SU-DHL-6 (cell line): ENCODE measurements around the gene LMOD1.

Experiments
- H2AFZ ChIP-seq: fragments of 200-600 bp; sonication (generic); 2 replicates; pipeline ENCODE4 v1.6.1; 2014; ENCODE audit warnings: low read depth, mild to moderate bottlenecking, moderate library complexity, mixed read lengths, antibody characterized with exemption, low read length; ENCODE audit not compliant: severe bottlenecking
- H3F3A ChIP-seq: fragments of 200-600 bp; shearing (Covaris generic); 2 replicates; pipeline ENCODE4 v1.6.0; 2016; ENCODE audit warnings: antibody characterized with exemption, mild to moderate bottlenecking; ENCODE audit not compliant: insufficient read depth
- H3K27ac ChIP-seq: fragments of 200-600 bp; sonication (generic); 2 replicates; pipeline ENCODE4 v1.5.1; 2016; ENCODE audit warnings: low read depth, mild to moderate bottlenecking, low read length, moderate library complexity, mixed read lengths
- H3K27me3 ChIP-seq: fragments of 200-600 bp; sonication (generic), shearing (Covaris generic); 2 replicates; pipeline ENCODE4 v1.6.0; 2014; ENCODE audit warnings: mild to moderate bottlenecking, low read length
- H3K36me3 ChIP-seq: fragments of 200-600 bp; sonication (generic); 2 replicates; pipeline ENCODE4 v1.6.1; 2014; ENCODE audit warnings: mild to moderate bottlenecking, low read length, mixed read lengths
- H3K4me2 ChIP-seq: fragments of 300-600, 200-600 bp; shearing (Covaris generic), sonication (generic); 2 replicates; pipeline ENCODE4 v1.6.0; 2014; ENCODE audit warnings: low read length, low read depth, mild to moderate bottlenecking; ENCODE audit not compliant: poor library complexity, severe bottlenecking
- H3K4me3 ChIP-seq: fragments of 200-600 bp; sonication (generic); 2 replicates; pipeline ENCODE4 v1.5.1; 2014; ENCODE audit warnings: antibody characterized with exemption, low read length, mild to moderate bottlenecking, mixed read lengths; ENCODE audit not compliant: insufficient read depth, poor library complexity, severe bottlenecking
- H3K79me2 ChIP-seq: fragments of 200-600 bp; sonication (generic); 2 replicates; pipeline ENCODE4 v1.6.1; 2014; ENCODE audit warnings: mild to moderate bottlenecking, low read length, moderate library complexity; ENCODE audit not compliant: insufficient read depth
- H3K9ac ChIP-seq: fragments of 200-600 bp; sonication (generic); 2 replicates; pipeline ENCODE4 v1.7.0; 2014; ENCODE audit warnings: mild to moderate bottlenecking, low read length
- H3K9me2 ChIP-seq: fragments of 200-600 bp; sonication (generic); replicated peaks from 2 replicates; pipeline ENCODE4 v1.6.1; 2014; ENCODE audit warnings: low read length; ENCODE audit not compliant: insufficient read depth
- H3K9me3 ChIP-seq: fragments of 200-600 bp; sonication (generic); 2 replicates; pipeline ENCODE4 v1.6.1; 2014; ENCODE audit warnings: low read length, mixed read lengths; ENCODE audit not compliant: insufficient read depth
- H4K20me1 ChIP-seq: fragments of 200-600 bp; sonication (generic); 2 replicates; pipeline ENCODE4 v1.6.1; 2014; ENCODE audit warnings: low read depth, mild to moderate bottlenecking, antibody characterized with exemption, low read length, moderate library complexity, mixed read lengths
- CTCF ChIP-seq: fragments of 200-600 bp; sonication (generic); IDR thresholded peaks from one replicate; pipeline ENCODE4 v1.5.1; 2017; ENCODE audit warnings: antibody characterized with exemption, mild to moderate bottlenecking, low read length, moderate library complexity; ENCODE audit not compliant: insufficient read depth, poor library complexity, severe bottlenecking
- EZH2phosphoT487 ChIP-seq: fragments of 200-600 bp; sonication (generic), shearing (Covaris generic); conservative IDR thresholded peaks from 2 replicates; pipeline ENCODE4 v1.6.1; 2018; ENCODE audit warnings: mild to moderate bottlenecking, antibody characterized with exemption, low read length, moderate library complexity, mixed read lengths

LMOD1 gene

GRCh38 chr1:201907621-201908020 is 38.7 kb downstream of the LMOD1 start:
- no peak overlapping the region for H3K9ac ChIP-seq
- no peaks in the 10 kb centered on the region for H3K36me3 ChIP-seq
- no peak overlapping the region for H2AFZ ChIP-seq
- no peaks in the 10 kb centered on the region for H4K20me1 ChIP-seq
- H3K4me3 ChIP-seq: no peak overlapping the region
- no peak overlapping the region for H3K4me2 ChIP-seq
- H3F3A ChIP-seq: no peaks in the 10 kb centered on the region
- H3K9me2 ChIP-seq: no peaks in the 10 kb centered on the region
- TF ChIP-seq EZH2phosphoT487 (no peak), CTCF (no peak)
- H3K79me2 ChIP-seq: no peaks in the 10 kb centered on the region
- no peaks in the 10 kb centered on the region for H3K9me3 ChIP-seq
- no peaks in the 10 kb centered on the region for H3K27me3 ChIP-seq
- no peak overlapping the region for H3K27ac ChIP-seq

GRCh38 chr1:201906336-201906735 is 40.0 kb downstream of the LMOD1 start:
- no peak overlapping the region for H3K9ac ChIP-seq
- H3K27ac ChIP-seq: no peak overlapping the region

GRCh38 chr1:201905234-201905890 is 41.0 kb downstream of the LMOD1 start:
- H3K4me3 ChIP-seq: no peak overlapping the region
- H3K27ac ChIP-seq: no peak overlapping the region
- no peak overlapping the region for H3K4me2 ChIP-seq

More at GRCh38 chr1:201906336-201906735, 40.0 kb downstream of the LMOD1 start:
- Histone ChIP-seq H3K9me2 (no peaks in the 10 kb centered on the region), H3F3A (no peaks in the 10 kb centered on the region), H3K27me3 (no peaks in the 10 kb centered on the region), H3K36me3 (no peaks in the 10 kb centered on the region), H2AFZ (no peak overlapping the region), H4K20me1 (no peaks in the 10 kb centered on the region), H3K4me3 (no peak overlapping the region), H3K9me3 (no peaks in the 10 kb centered on the region), H3K79me2 (no peaks in the 10 kb centered on the region), H3K4me2 (no peak overlapping the region)
- no peak for TF ChIP-seq EZH2phosphoT487
- no peak for TF ChIP-seq CTCF

More at GRCh38 chr1:201905234-201905890, 41.0 kb downstream of the LMOD1 start:
- Histone ChIP-seq H2AFZ (no peak overlapping the region), H3K36me3 (no peaks in the 10 kb centered on the region), H3K9me3 (no peaks in the 10 kb centered on the region), H3K79me2 (no peaks in the 10 kb centered on the region), H4K20me1 (no peaks in the 10 kb centered on the region), H3F3A (no peaks in the 10 kb centered on the region), H3K27me3 (no peaks in the 10 kb centered on the region), H3K9ac (no peak overlapping the region), H3K9me2 (no peaks in the 10 kb centered on the region)
- TF ChIP-seq EZH2phosphoT487 (no peak), CTCF (no peak)
